ENCODE data around the gene SHANK2. TPM values are rescaled to one million over a fixed set of nuclear protein-coding genes. Genes with fewer than 3 reads are reported as not detected.

SHANK2 gene
- total and polyA plus RNA-seq, 10 of the 15 experiments (the other 5 are each of a cell fraction or from before 2014, with no cell fraction given): 0.01 to 0.31 (median 0.10) TPM; not detected in 5

- Histone ChIP-seq H3K4me1 (ENCODE audit: control insufficient read depth, insufficient read depth, low read length) (no peaks in the 10 kb centered on the region; the same call in 1 of the 2 replicates), H3K9ac (ENCODE audit: control insufficient read depth, insufficient read depth, low read length) (no peak overlapping the region), H4K20me1 (ENCODE audit: control insufficient read depth, insufficient read depth) (no peaks in the 10 kb centered on the region), H3K27me3 (replicated peaks in 1 of 2; ENCODE audit: control insufficient read depth in 2 of 2, insufficient read depth in 2 of 2, low read length in 1 of 2) (no peaks in the 10 kb centered on the region; a peak in 2 of 4 replicates), H3K36me3 (ENCODE audit: control insufficient read depth in 2 of 2, insufficient read depth in 2 of 2, low read length in 1 of 2) (no peaks in the 10 kb centered on the region), H3K9me3 (replicated peaks; ENCODE audit: control insufficient read depth, insufficient read depth, low read length) (no peaks in the 10 kb centered on the region; the same call in 2 of the 3 replicates), H2AFZ (ENCODE audit: control insufficient read depth, low read depth, low read length) (no peak overlapping the region), H3K79me2 (ENCODE audit: control insufficient read depth, insufficient read depth, low read length) (no peaks in the 10 kb centered on the region), H3K27ac (ENCODE audit: control insufficient read depth, insufficient read depth) (no peak overlapping the region), H3K4me2 (ENCODE audit: control insufficient read depth, insufficient read depth) (no peak overlapping the region), H3K4me3 (no peak overlapping the region)
- in situ Hi-C loops (cut with MboI): no loop called here
- ChIA-PET POLR2A (no interaction called here), SMC1A (ENCODE audit: uncharacterized antibody, unreplicated experiment) (no interaction called here), RAD21 (ENCODE audit: unreplicated experiment) (no interaction called here), CTCF (no interaction called here)
- 45% methylated on average over 12 of the region's 12 CpGs for whole genome bisulfite sequencing (ENCODE audit: insufficient coverage, insufficient replicate concordance, low lambda C conversion rate, missing lambda C conversion rate)
- FAIRE-seq (no peak), ATAC-seq (no peak), DNase-seq (ENCODE audit: low read depth, low spot score) (no peak)
- BruUV-seq (replicated peaks): no TSS peak
- TF ChIP-seq CBFB (IDR thresholded peaks at IDR 0.05; ENCODE audit: low read depth): no peak
- TF ChIP-seq SP1 (IDR thresholded peaks at IDR 0.05; ENCODE audit: low read depth, low read length): no peak
- no peak for TF ChIP-seq EGR1 (IDR thresholded peaks at IDR 0.05; ENCODE audit: borderline replicate concordance in 1 of 2, low read depth in 2 of 2, low read length in 2 of 2)
- no peak for TF ChIP-seq TBL1XR1 (IDR thresholded peaks at IDR 0.05; ENCODE audit: low read depth, low read length)
- TF ChIP-seq, protein P1, sequence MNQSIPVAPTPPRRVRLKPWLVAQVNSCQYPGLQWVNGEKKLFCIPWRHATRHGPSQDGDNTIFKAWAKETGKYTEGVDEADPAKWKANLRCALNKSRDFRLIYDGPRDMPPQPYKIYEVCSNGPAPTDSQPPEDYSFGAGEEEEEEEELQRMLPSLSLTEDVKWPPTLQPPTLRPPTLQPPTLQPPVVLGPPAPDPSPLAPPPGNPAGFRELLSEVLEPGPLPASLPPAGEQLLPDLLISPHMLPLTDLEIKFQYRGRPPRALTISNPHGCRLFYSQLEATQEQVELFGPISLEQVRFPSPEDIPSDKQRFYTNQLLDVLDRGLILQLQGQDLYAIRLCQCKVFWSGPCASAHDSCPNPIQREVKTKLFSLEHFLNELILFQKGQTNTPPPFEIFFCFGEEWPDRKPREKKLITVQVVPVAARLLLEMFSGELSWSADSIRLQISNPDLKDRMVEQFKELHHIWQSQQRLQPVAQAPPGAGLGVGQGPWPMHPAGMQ (IDR thresholded peaks at IDR 0.05; ENCODE audit: borderline replicate concordance): no peak
- no peak for TF ChIP-seq E2F8 (IDR thresholded peaks at IDR 0.05; ENCODE audit: low read depth, partially characterized antibody)
- TF ChIP-seq TCF3 (IDR thresholded peaks at IDR 0.05; ENCODE audit: borderline replicate concordance, insufficient read depth, low read depth, low read length): no peak
- no peak for TF ChIP-seq SIX5 (IDR thresholded peaks at IDR 0.05; ENCODE audit: low read depth, low read length, severe bottlenecking)
- TF ChIP-seq SREBF2 (IDR thresholded peaks at IDR 0.05; ENCODE audit: low read length): no peak
- intact Hi-C loops (cut with micrococcal nuclease; ENCODE audit: unreplicated experiment): no loop called here
Observed at GRCh38 chr11:71244116-71244810, 8.1 kb downstream of the SHANK2 start.

Data from GM12878 (cell line).